Endothelial cell of umbilical vein (primary cell): ENCODE data around the gene VGLL4.

Experiments used
- CTCF ChIP-seq, 2 donors: IDR thresholded peaks; 1 replicate in 1 of 2; 2 replicates in 1 of 2; pipeline ENCODE4 v1.5.1; 2011; ENCODE audit warnings: low read length in 2 of 2, mild to moderate bottlenecking in 2 of 2, moderate library complexity in 2 of 2, control low read depth in 1 of 2, inconsistent platforms in 1 of 2, low read depth in 1 of 2; ENCODE audit not compliant: insufficient read depth in 1 of 2; ENCODE audit errors: extremely low read depth in 1 of 2
- EZH2 ChIP-seq: IDR thresholded peaks from 2 replicates; pipeline ENCODE4 v1.6.1; 2012; ENCODE audit warnings: borderline replicate concordance, low read depth, mild to moderate bottlenecking, moderate library complexity, low read length, inconsistent platforms; ENCODE audit not compliant: severe bottlenecking
- FOS ChIP-seq: IDR thresholded peaks from 2 replicates; pipeline ENCODE4 v1.6.1; 2011; ENCODE audit warnings: mild to moderate bottlenecking, low read length, moderate library complexity, borderline replicate concordance; ENCODE audit not compliant: insufficient read depth
- GATA2 ChIP-seq: IDR thresholded peaks from 2 replicates; pipeline ENCODE4 v1.7.0; 2011; ENCODE audit warnings: low read depth, mild to moderate bottlenecking, moderate library complexity, mixed read lengths, low read length; ENCODE audit not compliant: insufficient read length, insufficient read depth
- JUN ChIP-seq: IDR thresholded peaks from 2 replicates; pipeline ENCODE4 v1.6.1; 2011; ENCODE audit warnings: borderline replicate concordance, low read depth; ENCODE audit not compliant: insufficient read length, insufficient read depth
- MAX ChIP-seq: IDR thresholded peaks from 2 replicates; pipeline ENCODE4 v1.6.1; 2011; ENCODE audit not compliant: insufficient read depth, insufficient read length
- MYC ChIP-seq: IDR thresholded peaks from one replicate; pipeline ENCODE4 v1.6.1; 2011; ENCODE audit warnings: mild to moderate bottlenecking, low read depth, low read length
- POLR2A ChIP-seq: IDR thresholded peaks from 2 replicates; pipeline ENCODE4 v1.6.1; 2012; ENCODE audit warnings: low read depth, mild to moderate bottlenecking, control low read depth, low read length
- POLR2AphosphoS5 ChIP-seq: IDR thresholded peaks from 2 replicates; pipeline ENCODE4 v1.6.1; 2012; ENCODE audit warnings: low read depth, mild to moderate bottlenecking, control low read depth, low read length, moderate library complexity; ENCODE audit not compliant: insufficient read depth

- TF ChIP-seq CTCF (IDR thresholded peaks at IDR 0.05; ENCODE audit: extremely low read depth in 1 of 2, insufficient read depth in 1 of 2, low read depth in 1 of 2, low read length in 2 of 2) (no peak), POLR2A (no peak), POLR2AphosphoS5 (no peak), EZH2 (no peak), MAX (no peak), MYC (no peak), FOS (no peak), JUN (no peak), GATA2 (no peak)
These were observed 96.9 kb downstream of the VGLL4 start for GRCh38 chr3:11546657-11547302.
